ENCODE results near the gene ZNRF1. TPM values are rescaled to one million over a fixed set of nuclear protein-coding genes. Genes with fewer than 3 reads are reported as not detected.

Gene ZNRF1
- total and polyA plus RNA-seq, 10 donors: 1.4 to 13.4 (median 6.4) TPM

DNA sequence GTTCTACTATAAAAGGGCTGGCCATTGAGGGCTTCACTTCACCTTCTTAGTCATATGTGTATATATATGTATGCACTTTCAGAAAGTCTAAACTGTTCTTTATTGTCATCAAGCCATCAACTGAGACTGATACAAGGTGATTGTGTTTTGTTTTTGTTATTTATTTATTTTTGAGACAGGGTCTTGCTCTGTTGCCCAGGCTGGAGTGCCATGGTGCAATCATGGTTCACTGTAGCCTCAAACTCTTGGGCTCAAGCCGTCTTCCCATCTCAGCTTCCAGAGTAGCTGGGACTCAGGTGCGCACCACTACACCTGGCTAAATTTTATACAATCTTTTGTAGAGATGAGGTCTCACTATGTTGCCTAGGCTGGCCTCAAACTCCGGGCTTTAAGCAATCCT, 5.6 kb downstream of the ZNRF1 start:
- intact Hi-C loops (cut with DNase I; ENCODE audit: low total_unique reads): no loop called here
- TF ChIP-seq, protein P1, sequence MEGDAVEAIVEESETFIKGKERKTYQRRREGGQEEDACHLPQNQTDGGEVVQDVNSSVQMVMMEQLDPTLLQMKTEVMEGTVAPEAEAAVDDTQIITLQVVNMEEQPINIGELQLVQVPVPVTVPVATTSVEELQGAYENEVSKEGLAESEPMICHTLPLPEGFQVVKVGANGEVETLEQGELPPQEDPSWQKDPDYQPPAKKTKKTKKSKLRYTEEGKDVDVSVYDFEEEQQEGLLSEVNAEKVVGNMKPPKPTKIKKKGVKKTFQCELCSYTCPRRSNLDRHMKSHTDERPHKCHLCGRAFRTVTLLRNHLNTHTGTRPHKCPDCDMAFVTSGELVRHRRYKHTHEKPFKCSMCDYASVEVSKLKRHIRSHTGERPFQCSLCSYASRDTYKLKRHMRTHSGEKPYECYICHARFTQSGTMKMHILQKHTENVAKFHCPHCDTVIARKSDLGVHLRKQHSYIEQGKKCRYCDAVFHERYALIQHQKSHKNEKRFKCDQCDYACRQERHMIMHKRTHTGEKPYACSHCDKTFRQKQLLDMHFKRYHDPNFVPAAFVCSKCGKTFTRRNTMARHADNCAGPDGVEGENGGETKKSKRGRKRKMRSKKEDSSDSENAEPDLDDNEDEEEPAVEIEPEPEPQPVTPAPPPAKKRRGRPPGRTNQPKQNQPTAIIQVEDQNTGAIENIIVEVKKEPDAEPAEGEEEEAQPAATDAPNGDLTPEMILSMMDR (IDR thresholded peaks at IDR 0.05 in 8 of 11, conservative IDR thresholded peaks at IDR 0.05 in 3 of 11): no peak
- TF ChIP-seq POLR2AphosphoS5 (IDR thresholded peaks at IDR 0.05) (no peak), POLR2A (IDR thresholded peaks at IDR 0.05) (no peak)
- WGBS, 5 donors: 91 to 99% (median 95%) methylated on average over 3 of the region's 3 CpGs

DNA sequence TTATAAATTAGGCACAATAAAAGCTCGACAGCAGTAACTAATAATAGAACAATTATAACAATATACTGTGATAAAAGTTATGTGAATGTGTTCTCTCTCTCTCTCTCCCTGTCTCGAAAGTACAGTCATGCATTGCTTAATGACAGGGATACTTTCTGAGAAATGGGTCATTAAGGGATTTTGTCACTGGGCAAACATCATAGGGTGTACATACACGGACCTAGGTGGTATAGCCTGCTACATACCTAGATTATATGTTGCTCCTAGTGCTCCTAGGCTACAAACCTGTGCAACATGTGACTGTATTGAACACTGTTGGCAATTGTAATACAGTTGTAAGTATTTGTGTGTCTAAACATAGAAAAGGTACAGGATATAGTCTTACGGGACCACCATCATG, 6.9 kb downstream of the ZNRF1 start:
- no peak for TF ChIP-seq POLR2AphosphoS5 (IDR thresholded peaks at IDR 0.05)
- TF ChIP-seq, protein P1 (IDR thresholded peaks at IDR 0.05 in 8 of 11, conservative IDR thresholded peaks at IDR 0.05 in 3 of 11): no peak
- H3K4me3 ChIP-seq: no peak overlapping the region
- H3K4me1 ChIP-seq: peaks cover 0 to 21% (median 5%) of the 10 kb centered on the region in 6 donors
- no peaks in the 10 kb centered on the region for H3K9me3 ChIP-seq
- H3K27ac ChIP-seq: no peak overlapping the region
- intact Hi-C loops (cut with DNase I; ENCODE audit: low total_unique reads): no loop called here
- H3K36me3 ChIP-seq: no peaks in the 10 kb centered on the region
- DNase-seq: no peak
- WGBS, 5 donors: 84 to 94% (median 93%) methylated on average over 4 of the region's 4 CpGs
- peaks cover 0 to 3% (median 1%) of the 10 kb centered on the region in 7 donors for H3K27me3 ChIP-seq (replicated peaks in 1 of 7)

More for the DNA sequence above, 5.6 kb downstream of the ZNRF1 start:
- Histone ChIP-seq H3K27ac (no peak overlapping the region), H3K27me3 (replicated peaks in 1 of 7) (peaks cover 0 to 16% (median 14%) of the 10 kb centered on the region in 7 donors), H3K36me3 (no peaks in the 10 kb centered on the region), H3K4me3 (no peak overlapping the region), H3K9me3 (no peaks in the 10 kb centered on the region), H3K4me1 (peaks cover 11 to 34% (median 17%) of the 10 kb centered on the region in 6 donors)
- DNase-seq: no peak

DNA sequence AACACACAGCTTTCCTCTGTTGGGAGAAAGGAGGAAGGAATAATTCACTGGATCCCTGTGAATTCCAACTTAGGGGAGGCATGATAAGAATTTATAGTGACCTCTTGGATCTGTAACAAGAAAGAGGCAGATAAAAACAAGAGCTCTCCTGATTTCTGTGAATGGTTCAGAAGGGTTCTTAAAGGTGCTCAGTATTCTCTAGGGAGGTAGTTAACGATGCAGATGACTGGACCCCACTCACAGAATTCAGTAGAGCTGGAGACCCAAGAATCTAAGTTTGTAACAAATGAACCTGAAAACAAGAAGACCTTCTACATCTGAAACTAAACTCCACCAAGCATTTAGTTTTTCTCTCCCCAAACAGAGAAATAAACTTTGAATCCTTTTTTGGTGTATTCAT, 8.6 kb downstream of the ZNRF1 start:
- intact Hi-C loops (cut with DNase I; ENCODE audit: low total_unique reads): no loop called here
- no peak for DNase-seq
- no peaks in the 10 kb centered on the region for H3K27me3 ChIP-seq (replicated peaks in 1 of 7)
- TF ChIP-seq POLR2A (IDR thresholded peaks at IDR 0.05) (no peak), POLR2AphosphoS5 (IDR thresholded peaks at IDR 0.05) (no peak)
- TF ChIP-seq, protein P1 (IDR thresholded peaks at IDR 0.05 in 8 of 11, conservative IDR thresholded peaks at IDR 0.05 in 3 of 11): no peak
- 61 to 87% (median 73%) methylated on average over 1 of the region's 1 CpG for WGBS, 5 donors
- H3K36me3 ChIP-seq: no peaks in the 10 kb centered on the region
- H3K9me3 ChIP-seq: no peaks in the 10 kb centered on the region
- no peak overlapping the region for H3K27ac ChIP-seq
- peaks cover 0 to 20% (median 12%) of the 10 kb centered on the region in 6 donors for H3K4me1 ChIP-seq
- no peak overlapping the region for H3K4me3 ChIP-seq

DNA sequence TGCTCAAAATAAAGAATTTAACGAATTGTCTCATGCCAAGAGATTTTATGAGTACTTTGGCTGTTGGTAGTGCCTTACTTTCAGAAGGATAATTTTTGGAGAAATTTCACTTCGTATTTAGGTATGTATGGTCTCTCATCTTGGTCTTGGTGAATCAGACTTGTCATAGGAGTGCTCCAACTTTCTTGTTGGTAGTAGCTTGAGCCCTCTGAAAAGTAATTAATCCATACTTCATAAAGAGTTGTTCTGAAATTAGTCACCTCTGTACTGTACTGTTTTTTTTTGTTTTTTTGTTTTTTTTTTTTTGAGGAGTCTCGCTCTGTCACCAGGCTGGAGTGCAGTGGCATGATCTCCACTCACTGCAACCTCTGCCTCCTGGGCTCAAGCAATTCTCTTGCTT, 11.6 kb downstream of the ZNRF1 start:
- Histone ChIP-seq H3K4me1 (peaks cover 6 to 27% (median 19%) of the 10 kb centered on the region in 6 donors), H3K27me3 (replicated peaks in 1 of 7) (no peaks in the 10 kb centered on the region), H3K4me3 (no peak overlapping the region), H3K27ac (no peak overlapping the region), H3K36me3 (no peaks in the 10 kb centered on the region), H3K9me3 (no peaks in the 10 kb centered on the region)
- 59 to 90% (median 73%) methylated on average over 3 of the region's 3 CpGs for WGBS, 5 donors
- no peak for TF ChIP-seq POLR2A (IDR thresholded peaks at IDR 0.05)
- TF ChIP-seq POLR2AphosphoS5 (IDR thresholded peaks at IDR 0.05): no peak
- TF ChIP-seq, protein P1 (IDR thresholded peaks at IDR 0.05 in 8 of 11, conservative IDR thresholded peaks at IDR 0.05 in 3 of 11): no peak
- DNase-seq: no peak
- intact Hi-C loops (cut with DNase I; ENCODE audit: low total_unique reads): no loop called here
